HG03520 (cell line): ENCODE measurements around the gene OR4M1.
"Not testable (repeated sequence)": the region's sequence is repeated elsewhere in the genome, so short reads cannot be mapped to it uniquely, and the experiment has no call there.

Source experiments
- ATAC-seq: cut with Tn5 transposase; IDR thresholded peaks from one replicate; pipeline ENCODE4 v1.9.1; 2021; ENCODE audit warnings: mild to moderate bottlenecking, moderate library complexity; ENCODE audit not compliant: unreplicated experiment

OR4M1 gene

GRCh38 chr14:19773204-19773603 lies at the start of gene OR4M1:
TSS of gene OR4M1 (plus strand) at chr14:19773504. CDS start at chr14:19780323, 6,819 bp downstream.
- not testable (repeated sequence) for ATAC-seq

GRCh38 chr14:19729359-19729758 lies 43.9 kb upstream of the OR4M1 start:
- ATAC-seq, result no peak

- ATAC-seq, result no peak
Observed at GRCh38 chr14:19729763-19730162, 43.5 kb upstream of the OR4M1 start.

GRCh38 chr14:19733893-19734292 lies 39.4 kb upstream of the OR4M1 start:
- not testable (repeated sequence) for ATAC-seq

- no peak for ATAC-seq
Observed at GRCh38 chr14:19743256-19743655, 30.0 kb upstream of the OR4M1 start, which contains the start of gene OR4Q3. TSS of gene OR4Q3 (plus strand) at chr14:19743571.

- ATAC-seq, result not testable (repeated sequence)
Observed at GRCh38 chr14:19752316-19752715, 21.0 kb upstream of the OR4M1 start.

GRCh38 chr14:19754172-19754571 lies 19.1 kb upstream of the OR4M1 start:
- ATAC-seq, result no peak

GRCh38 chr14:19771491-19771890 lies 1.8 kb upstream of the OR4M1 start:
- ATAC-seq, result not testable (repeated sequence)

- no peak for ATAC-seq
Observed at GRCh38 chr14:19771895-19772430, 1.3 kb upstream of the OR4M1 start.

GRCh38 chr14:19772454-19772853 lies 850 bp upstream of the OR4M1 start:
- ATAC-seq, result not testable (repeated sequence)

- ATAC-seq, result no peak
Observed at GRCh38 chr14:19775587-19775986, 2.3 kb downstream of the OR4M1 start.

GRCh38 chr14:19785848-19786247 lies 12.5 kb downstream of the OR4M1 start:
- not testable (repeated sequence) for ATAC-seq

GRCh38 chr14:19787318-19787717 lies 14.0 kb downstream of the OR4M1 start:
- not testable (repeated sequence) for ATAC-seq

- not testable (repeated sequence) for ATAC-seq
Observed at GRCh38 chr14:19788150-19788549, 14.8 kb downstream of the OR4M1 start.

- ATAC-seq, result not testable (repeated sequence)
Observed at GRCh38 chr14:19796520-19797108, 23.3 kb downstream of the OR4M1 start.

GRCh38 chr14:19799880-19800279 lies 26.6 kb downstream of the OR4M1 start:
- no peak for ATAC-seq

GRCh38 chr14:19800282-19801117 lies 27.2 kb downstream of the OR4M1 start:
- no peak for ATAC-seq

GRCh38 chr14:19801118-19801464 lies 27.8 kb downstream of the OR4M1 start:
- ATAC-seq, result no peak

- ATAC-seq, result not testable (repeated sequence)
Observed at GRCh38 chr14:19803470-19803869, 30.2 kb downstream of the OR4M1 start, which contains the start of gene OR4N2. TSS of gene OR4N2 (plus strand) at chr14:19803770. CDS start at chr14:19827449, 23,679 bp downstream.

GRCh38 chr14:19813171-19813920 lies 40.0 kb downstream of the OR4M1 start:
- ATAC-seq, result not testable (repeated sequence)

- ATAC-seq, result not testable (repeated sequence)
Observed at GRCh38 chr14:19819879-19820278, 46.6 kb downstream of the OR4M1 start.
